A549 (cell line): ENCODE results near the gene SLCO3A1. TPM values are rescaled to one million over a fixed set of nuclear protein-coding genes. Genes with fewer than 3 reads are reported as not detected.

Experiments
- ATAC-seq, 2 experiments: fragments of 200-7000 bp in 1 of 2; fragments of >200 bp in 1 of 2; cut with Nextera tagmentation in 1 of 2; cut with Tn5 transposase in 1 of 2; 3 replicates each; pipeline versions ENCODE4 v1.8.0 to v1.9.1; 2018 to 2020; ENCODE audit warnings: mild to moderate bottlenecking in 1 of 2, moderate library complexity in 1 of 2
- CTCF ChIA-PET: fragments of 300-600 bp; sonication (Branson Sonifier 250); formaldehyde crosslinking; extraction: SDS; loops from one replicate; lab custom pipeline; 2021; ENCODE audit warnings: antibody characterized with exemption, inconsistent platforms; lab: Yijun Ruan, JAX
- POLR2A ChIA-PET: fragments of 350-600 bp; formaldehyde crosslinking; extraction: SDS; loops from one replicate; lab custom pipeline; 2021; ENCODE audit warnings: antibody characterized with exemption, inconsistent platforms; lab: Yijun Ruan, JAX
- DNase-seq, 2 experiments: peaks; one replicate each; pipeline versions ENCODE4 v3.0.0 to v3.0.0-alpha.2; 2011 to 2016; ENCODE audit warnings: low read depth in 1 of 2, low spot score in 1 of 2
- FAIRE-seq: peaks from 2 replicates; lab custom pipeline; 2011; peaks lifted over from hg19 to GRCh38; lab: Jason Lieb, UNC
- H3K27ac ChIP-seq, 2 experiments: fragments of >200 bp; sonication (Bioruptor Twin); formaldehyde crosslinking; 3 replicates each; pipeline ENCODE4 v1.5.1; 2016 to 2017
- H3K4me1 ChIP-seq: fragments of >200 bp; sonication (Bioruptor Twin); formaldehyde crosslinking; 3 replicates; pipeline ENCODE4 v1.6.1; 2016
- H3K4me2 ChIP-seq: fragments of >200 bp; sonication (Bioruptor Twin); formaldehyde crosslinking; 3 replicates; pipeline ENCODE4 v1.6.1; 2016
- H3K4me3 ChIP-seq: fragments of >200 bp; sonication (Bioruptor Twin); formaldehyde crosslinking; 3 replicates; pipeline ENCODE4 v1.5.1; 2016
- H3K9me3 ChIP-seq: fragments of >200 bp; sonication (Bioruptor Twin); formaldehyde crosslinking; 3 replicates; pipeline ENCODE4 v1.6.1; 2016
- ATOH8 ChIP-seq: fragments of 250-450 bp; sonication (Bioruptor Pico); IDR thresholded peaks from 2 replicates; pipeline ENCODE4 v1.5.0; 2020; ENCODE audit warnings: low read depth, mild to moderate bottlenecking, moderate library complexity
- BHLHE40 ChIP-seq: IDR thresholded peaks from 2 replicates; pipeline ENCODE4 v1.6.1; 2012; ENCODE audit warnings: low read depth, low read length, inconsistent platforms
- CTCF ChIP-seq: fragments of >200 bp; sonication (Bioruptor Twin); formaldehyde crosslinking; IDR thresholded peaks from 3 replicates; pipeline ENCODE4 v1.5.1; 2016
- EHF ChIP-seq: fragments of 250-450 bp; sonication (Bioruptor Pico); IDR thresholded peaks from 2 replicates; pipeline ENCODE4 v1.5.0; 2020; ENCODE audit warnings: mild to moderate bottlenecking
- EHMT2 ChIP-seq: fragments of 200-600 bp; sonication (generic); IDR thresholded peaks from 2 replicates; pipeline ENCODE4 v1.6.1; 2016; ENCODE audit warnings: antibody characterized with exemption, low read depth, mild to moderate bottlenecking, moderate library complexity
- FOSB ChIP-seq: fragments of 250-450 bp; sonication (Bioruptor Pico); IDR thresholded peaks from 2 replicates; pipeline ENCODE4 v1.5.0; 2020; ENCODE audit warnings: mild to moderate bottlenecking, moderate library complexity
- FOXS1 ChIP-seq: fragments of 250-450 bp; sonication (Bioruptor Pico); IDR thresholded peaks from 2 replicates; pipeline ENCODE4 v1.5.0; 2020; ENCODE audit warnings: mild to moderate bottlenecking, moderate library complexity
- HOXA7 ChIP-seq: fragments of 250-450 bp; sonication (Bioruptor Pico); IDR thresholded peaks from 2 replicates; pipeline ENCODE4 v1.5.0; 2020; ENCODE audit warnings: mild to moderate bottlenecking, moderate library complexity
- HOXB13 ChIP-seq: fragments of 250-450 bp; sonication (Bioruptor Pico); IDR thresholded peaks from 2 replicates; pipeline ENCODE4 v1.5.0; 2020; ENCODE audit warnings: low read depth, mild to moderate bottlenecking, moderate library complexity
- HOXB5 ChIP-seq: fragments of 250-450 bp; sonication (Bioruptor Pico); IDR thresholded peaks from 2 replicates; pipeline ENCODE4 v1.5.0; 2020; ENCODE audit warnings: mild to moderate bottlenecking, moderate library complexity
- JUN ChIP-seq, 2 experiments: fragments of >200 bp; sonication (Bioruptor Twin); formaldehyde crosslinking; IDR thresholded peaks; 2 replicates in 1 of 2; 3 replicates in 1 of 2; pipeline ENCODE4 v1.6.1; 2016 to 2017
- KDM5A ChIP-seq: fragments of 200-600 bp; sonication (generic); IDR thresholded peaks from 2 replicates; pipeline ENCODE4 v1.6.1; 2016; ENCODE audit warnings: antibody characterized with exemption, mild to moderate bottlenecking
- MAFK ChIP-seq: fragments of 450-650 bp; IDR thresholded peaks from 2 replicates; pipeline ENCODE4 v1.6.1; 2014; ENCODE audit not compliant: partially characterized antibody
- NR3C1 ChIP-seq: fragments of >200 bp; sonication (Bioruptor Twin); formaldehyde crosslinking; IDR thresholded peaks from 3 replicates; pipeline ENCODE4 v1.6.1; 2017
- PHF8 ChIP-seq: fragments of 200-600 bp; sonication (generic); IDR thresholded peaks from 2 replicates; pipeline ENCODE4 v1.6.1; 2016; ENCODE audit warnings: low read depth, mild to moderate bottlenecking, antibody characterized with exemption, moderate library complexity, borderline replicate concordance
- POLR2A ChIP-seq: IDR thresholded peaks from 2 replicates; pipeline ENCODE4 v1.6.1; 2012; ENCODE audit warnings: mild to moderate bottlenecking, low read length
- RAD21 ChIP-seq, 2 experiments: fragments of >200 bp in 1 of 2; sonication (Bioruptor Twin) in 1 of 2; formaldehyde crosslinking in 1 of 2; IDR thresholded peaks in 1 of 2; conservative IDR thresholded peaks in 1 of 2; 2 replicates in 1 of 2; 3 replicates in 1 of 2; pipeline ENCODE4 v1.6.1; 2012 to 2018; ENCODE audit warnings: inconsistent platforms in 1 of 2
- TFCP2L1 ChIP-seq: fragments of 250-450 bp; sonication (Bioruptor Pico); IDR thresholded peaks from 2 replicates; pipeline ENCODE4 v1.5.0; 2021; ENCODE audit warnings: mild to moderate bottlenecking
- ZC3H11A ChIP-seq: fragments of 450-650 bp; IDR thresholded peaks from 2 replicates; pipeline ENCODE4 v1.6.1; 2014; ENCODE audit warnings: antibody characterized with exemption, mild to moderate bottlenecking
- ZFP36 ChIP-seq: fragments of 450-650 bp; IDR thresholded peaks from 2 replicates; pipeline ENCODE4 v1.6.1; 2014; ENCODE audit warnings: borderline replicate concordance; ENCODE audit not compliant: partially characterized antibody
- ZNF302 ChIP-seq: fragments of 250-450 bp; sonication (Bioruptor Pico); IDR thresholded peaks from 2 replicates; pipeline ENCODE4 v1.9.0; 2021; ENCODE audit warnings: inconsistent platforms, mild to moderate bottlenecking, moderate library complexity
- ZSCAN20 ChIP-seq: fragments of 250-450 bp; sonication (Bioruptor Pico); IDR thresholded peaks from 2 replicates; pipeline ENCODE4 v1.8.0; 2022; ENCODE audit warnings: mild to moderate bottlenecking, moderate library complexity
- WGBS: methylation state at CpG from one replicate; pipeline ENCODE4 v1.1.6; 2017; ENCODE audit errors: missing lambda C conversion rate; 5-methylcytosine and 5-hydroxymethylcytosine counted together
- polyA plus RNA-seq, 4 experiments: library from polyadenylated mRNA; depleted of rRNA in 3 of 4; stranded (reverse); fragments of >200 nt; fragmentation: RNase III in 1 of 4; extraction: RNeasy Plus Mini Kit Qiagen cat#74134 plus additional on column Dnase treatment in 1 of 4; gene quantifications; 2 replicates in 3 of 4; 3 replicates in 1 of 4; pipeline ENCODE4 v1.2.3, GENCODE V29; 2011 to 2017
- TF ChIP-seq, protein P1 (sequence below): fragments of 200-600 bp; sonication (generic); IDR thresholded peaks from 2 replicates; pipeline ENCODE4 v1.6.1; 2016; ENCODE audit warnings: antibody characterized with exemption, mild to moderate bottlenecking, moderate library complexity
- TF ChIP-seq, protein P2 (sequence below): IDR thresholded peaks from 2 replicates; pipeline ENCODE4 v1.6.1; 2012
- TF ChIP-seq, protein P3 (sequence below): fragments of 250-450 bp; sonication (Bioruptor Pico); IDR thresholded peaks from 2 replicates; pipeline ENCODE4 v1.5.0; 2021; ENCODE audit warnings: mild to moderate bottlenecking, moderate library complexity, borderline replicate concordance

Gene SLCO3A1
- polyA plus RNA-seq, 2 of the 4 experiments (the other 2 are of a cell fraction) = 16.8 to 17.0 TPM

GRCh38 chr15:91878319-91878870 is 24.9 kb downstream of the SLCO3A1 start:
- no peak overlapping the region for H3K27ac ChIP-seq
- ATAC-seq = no peak

GRCh38 chr15:91879158-91879557 is 25.6 kb downstream of the SLCO3A1 start:
- TF ChIP-seq ZC3H11A = no peak
- no peak for TF ChIP-seq ZSCAN20
- no peak for TF ChIP-seq RAD21 (conservative IDR thresholded peaks at IDR 0.05 in 1 of 2, IDR thresholded peaks at IDR 0.05 in 1 of 2)
- no peak for TF ChIP-seq ATOH8 (CRISPR knock-in tag)
- TF ChIP-seq FOXS1 = no peak
- no peak for TF ChIP-seq HOXA7 (CRISPR knock-in tag)
- no peak for TF ChIP-seq FOSB
- no peak for TF ChIP-seq BHLHE40
- no peak for TF ChIP-seq PHF8
- TF ChIP-seq ZNF302 (CRISPR knock-in tag) = no peak
- no peak for TF ChIP-seq HOXB13 (CRISPR knock-in tag)
- no peak for TF ChIP-seq HOXB5 (CRISPR knock-in tag)
- TF ChIP-seq EHMT2 = no peak
- TF ChIP-seq, protein P1, sequence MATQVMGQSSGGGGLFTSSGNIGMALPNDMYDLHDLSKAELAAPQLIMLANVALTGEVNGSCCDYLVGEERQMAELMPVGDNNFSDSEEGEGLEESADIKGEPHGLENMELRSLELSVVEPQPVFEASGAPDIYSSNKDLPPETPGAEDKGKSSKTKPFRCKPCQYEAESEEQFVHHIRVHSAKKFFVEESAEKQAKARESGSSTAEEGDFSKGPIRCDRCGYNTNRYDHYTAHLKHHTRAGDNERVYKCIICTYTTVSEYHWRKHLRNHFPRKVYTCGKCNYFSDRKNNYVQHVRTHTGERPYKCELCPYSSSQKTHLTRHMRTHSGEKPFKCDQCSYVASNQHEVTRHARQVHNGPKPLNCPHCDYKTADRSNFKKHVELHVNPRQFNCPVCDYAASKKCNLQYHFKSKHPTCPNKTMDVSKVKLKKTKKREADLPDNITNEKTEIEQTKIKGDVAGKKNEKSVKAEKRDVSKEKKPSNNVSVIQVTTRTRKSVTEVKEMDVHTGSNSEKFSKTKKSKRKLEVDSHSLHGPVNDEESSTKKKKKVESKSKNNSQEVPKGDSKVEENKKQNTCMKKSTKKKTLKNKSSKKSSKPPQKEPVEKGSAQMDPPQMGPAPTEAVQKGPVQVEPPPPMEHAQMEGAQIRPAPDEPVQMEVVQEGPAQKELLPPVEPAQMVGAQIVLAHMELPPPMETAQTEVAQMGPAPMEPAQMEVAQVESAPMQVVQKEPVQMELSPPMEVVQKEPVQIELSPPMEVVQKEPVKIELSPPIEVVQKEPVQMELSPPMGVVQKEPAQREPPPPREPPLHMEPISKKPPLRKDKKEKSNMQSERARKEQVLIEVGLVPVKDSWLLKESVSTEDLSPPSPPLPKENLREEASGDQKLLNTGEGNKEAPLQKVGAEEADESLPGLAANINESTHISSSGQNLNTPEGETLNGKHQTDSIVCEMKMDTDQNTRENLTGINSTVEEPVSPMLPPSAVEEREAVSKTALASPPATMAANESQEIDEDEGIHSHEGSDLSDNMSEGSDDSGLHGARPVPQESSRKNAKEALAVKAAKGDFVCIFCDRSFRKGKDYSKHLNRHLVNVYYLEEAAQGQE = no peak
- TF ChIP-seq TFCP2L1 (CRISPR knock-in tag) = no peak
- no peak for TF ChIP-seq NR3C1
- ATAC-seq = no peak
- ChIA-PET POLR2A (no interaction called here), CTCF (interaction anchor here (1.1 to 3.4 kb wide), 2 partner anchors 10 to 25 kb away, joined by 3 to 18 read pairs; partner anchors contain the start of gene SLCO3A1)
- Histone ChIP-seq H3K4me2 (no peak overlapping the region), H3K27ac (no peak overlapping the region), H3K4me3 (no peak overlapping the region), H3K9me3 (no peaks in the 10 kb centered on the region), H3K4me1 (no peaks in the 10 kb centered on the region)
- no peak for FAIRE-seq
- no peak for DNase-seq
- WGBS = 68% methylated on average over 2 of the region's 2 CpGs

More at GRCh38 chr15:91878319-91878870, 24.9 kb downstream of the SLCO3A1 start:
- FAIRE-seq = no peak
- no peak overlapping the region for H3K4me3 ChIP-seq
- DNase-seq = no peak
- TF ChIP-seq POLR2A = no peak
- TF ChIP-seq KDM5A = no peak
- H3K9me3 ChIP-seq = no peaks in the 10 kb centered on the region
- CTCF ChIA-PET = interaction anchor here (0.6 to 3.4 kb wide), 5 partner anchors 11 to 1043 kb away, joined by 3 to 18 read pairs (median 4); partner anchors contain the start of gene SLCO3A1
- POLR2A ChIA-PET = no interaction called here
- no peaks in the 10 kb centered on the region for H3K4me1 ChIP-seq
- 87% methylated on average over 10 of the region's 10 CpGs for WGBS
- H3K4me2 ChIP-seq = no peak overlapping the region

DNA sequence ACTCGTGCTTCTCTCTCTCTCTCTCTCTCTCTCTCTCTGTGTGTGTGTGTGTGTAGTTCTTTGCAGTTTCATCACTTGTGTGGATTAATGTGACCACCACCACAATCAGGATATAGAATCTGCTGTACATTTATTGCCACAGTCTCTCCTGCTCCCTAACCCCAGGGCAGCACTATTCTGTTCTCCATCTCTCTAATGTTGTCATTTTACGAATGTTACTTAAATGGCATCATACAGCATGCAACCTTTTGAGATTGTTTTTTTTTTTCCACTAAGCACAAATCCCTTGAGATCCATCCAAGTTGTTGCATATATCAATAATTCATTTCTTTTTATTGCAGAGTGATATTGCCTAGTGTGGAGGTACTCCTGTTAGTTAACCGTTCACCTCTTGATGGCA is 26.9 kb downstream of the SLCO3A1 start:
- no peak for FAIRE-seq
- CTCF ChIA-PET = interaction anchor here (0.8 to 3.0 kb wide), 3 partner anchors 26 to 231 kb away, joined by 3 to 9 read pairs (median 5); partner anchors contain the start of gene SLCO3A1
- H3K4me2 ChIP-seq = no peak overlapping the region
- TF ChIP-seq NR3C1 (no peak), ZFP36 (no peak), CTCF (no peak), MAFK (no peak), BHLHE40 (no peak), ZSCAN20 (no peak), ZC3H11A (no peak), FOXS1 (no peak), EHF (CRISPR knock-in tag) (no peak), JUN (IDR thresholded peaks at IDR 0.05) (no peak)
- TF ChIP-seq, protein P2, sequence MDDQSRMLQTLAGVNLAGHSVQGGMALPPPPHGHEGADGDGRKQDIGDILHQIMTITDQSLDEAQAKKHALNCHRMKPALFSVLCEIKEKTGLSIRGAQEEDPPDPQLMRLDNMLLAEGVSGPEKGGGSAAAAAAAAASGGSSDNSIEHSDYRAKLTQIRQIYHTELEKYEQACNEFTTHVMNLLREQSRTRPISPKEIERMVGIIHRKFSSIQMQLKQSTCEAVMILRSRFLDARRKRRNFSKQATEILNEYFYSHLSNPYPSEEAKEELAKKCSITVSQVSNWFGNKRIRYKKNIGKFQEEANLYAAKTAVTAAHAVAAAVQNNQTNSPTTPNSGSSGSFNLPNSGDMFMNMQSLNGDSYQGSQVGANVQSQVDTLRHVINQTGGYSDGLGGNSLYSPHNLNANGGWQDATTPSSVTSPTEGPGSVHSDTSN = no peak
- TF ChIP-seq, protein P3, sequence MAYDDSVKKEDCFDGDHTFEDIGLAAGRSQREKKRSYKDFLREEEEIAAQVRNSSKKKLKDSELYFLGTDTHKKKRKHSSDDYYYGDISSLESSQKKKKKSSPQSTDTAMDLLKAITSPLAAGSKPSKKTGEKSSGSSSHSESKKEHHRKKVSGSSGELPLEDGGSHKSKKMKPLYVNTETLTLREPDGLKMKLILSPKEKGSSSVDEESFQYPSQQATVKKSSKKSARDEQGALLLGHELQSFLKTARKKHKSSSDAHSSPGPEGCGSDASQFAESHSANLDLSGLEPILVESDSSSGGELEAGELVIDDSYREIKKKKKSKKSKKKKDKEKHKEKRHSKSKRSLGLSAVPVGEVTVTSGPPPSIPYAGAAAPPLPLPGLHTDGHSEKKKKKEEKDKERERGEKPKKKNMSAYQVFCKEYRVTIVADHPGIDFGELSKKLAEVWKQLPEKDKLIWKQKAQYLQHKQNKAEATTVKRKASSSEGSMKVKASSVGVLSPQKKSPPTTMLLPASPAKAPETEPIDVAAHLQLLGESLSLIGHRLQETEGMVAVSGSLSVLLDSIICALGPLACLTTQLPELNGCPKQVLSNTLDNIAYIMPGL (CRISPR knock-in tag) = no peak

More for the DNA sequence above, 26.9 kb downstream of the SLCO3A1 start:
- no peak overlapping the region for H3K27ac ChIP-seq
- ATAC-seq (no peak), DNase-seq (no peak)
- POLR2A ChIA-PET = no interaction called here
- no peaks in the 10 kb centered on the region for H3K4me1 ChIP-seq
- no peaks in the 10 kb centered on the region for H3K9me3 ChIP-seq
- 83% methylated on average over 3 of the region's 3 CpGs for WGBS
- no peak overlapping the region for H3K4me3 ChIP-seq
